Left kidney (tissue), 2 donors: ENCODE measurements around the gene CAMKMT. TPM values are rescaled to one million over a fixed set of nuclear protein-coding genes. Genes with fewer than 3 reads are reported as not detected.

Experiments
- DNase-seq: peaks from one replicate; pipeline ENCODE4 v3.0.0-alpha.2; 2013
- polyA plus RNA-seq: library from polyadenylated mRNA; unstranded; fragments of 120-200 nt; gene quantifications from one replicate; pipeline ENCODE4 v1.2.1, GENCODE V29; 2013; ENCODE audit not compliant: insufficient read length

Gene CAMKMT
- polyA plus RNA-seq, 1 donor, result 16.0 TPM

DNA sequence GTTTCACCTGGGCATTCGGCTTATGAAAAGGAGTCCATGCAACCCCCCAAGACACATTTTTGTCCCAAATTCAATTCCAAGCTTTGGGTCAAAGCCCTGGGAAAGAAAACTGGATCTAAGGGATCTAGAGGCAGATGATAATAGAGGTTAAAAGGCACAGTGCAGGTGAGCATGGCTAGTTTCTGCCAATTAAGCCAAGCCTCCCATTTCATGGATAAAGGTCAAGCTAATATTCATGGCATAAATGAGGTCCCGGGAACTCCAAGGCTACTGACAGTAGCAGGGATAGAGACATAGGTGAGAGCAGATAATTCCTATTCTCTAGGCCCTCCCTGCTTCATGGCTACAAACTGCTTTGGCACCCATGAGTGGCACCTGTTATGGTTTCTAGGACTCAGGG, 83.1 kb downstream of the CAMKMT start:
- no peak for DNase-seq

DNA sequence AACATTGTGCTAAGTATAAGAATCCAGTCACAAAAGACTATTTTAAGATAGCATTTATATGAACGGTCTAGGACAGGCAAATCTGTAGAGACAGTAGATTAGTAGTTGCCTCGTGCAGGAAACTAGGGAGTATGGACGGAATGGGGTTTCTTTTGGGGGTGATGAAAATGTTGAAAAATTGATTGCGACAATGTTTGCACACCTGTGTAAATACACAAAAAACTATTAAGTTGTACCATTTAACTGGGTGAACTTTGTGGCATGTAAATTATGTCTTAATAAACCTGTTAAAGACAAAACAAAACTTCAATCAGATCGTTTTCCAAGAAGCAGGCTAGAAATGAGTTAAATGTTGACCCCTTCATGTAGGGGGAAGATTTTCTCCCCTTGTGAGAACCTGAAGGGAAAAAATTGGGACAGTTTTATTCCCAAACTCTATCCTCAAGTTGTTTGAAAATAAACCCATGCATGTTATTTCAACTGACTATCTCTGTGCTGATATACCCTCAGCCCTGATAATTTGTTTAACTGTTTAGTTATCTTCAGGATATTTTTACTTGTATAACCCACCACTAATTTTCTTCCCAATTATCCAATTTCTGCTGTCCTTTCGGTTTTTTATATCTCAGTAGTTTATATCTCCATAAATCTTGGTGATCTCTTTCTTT, 87.2 kb downstream of the CAMKMT start:
- DNase-seq, result no peak

DNA sequence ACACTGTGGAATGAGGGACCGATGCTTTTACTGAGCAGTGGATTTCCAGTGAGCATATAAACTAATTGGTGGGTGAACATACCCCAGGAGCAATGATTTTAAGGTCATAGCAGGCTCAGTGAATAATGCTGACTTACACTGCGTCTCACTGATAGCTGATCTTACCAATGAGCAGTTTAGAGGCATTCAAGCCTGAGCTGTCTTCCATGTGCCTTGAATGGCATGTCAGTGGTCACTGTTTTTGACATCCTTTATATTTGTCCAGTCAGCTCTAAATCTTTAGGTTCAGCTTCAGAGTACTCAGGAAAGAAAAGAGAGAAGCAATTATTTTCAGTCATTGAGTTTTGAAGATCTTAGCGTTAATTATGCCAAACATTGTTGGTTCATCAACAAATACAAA, 88.3 kb downstream of the CAMKMT start:
- no peak for DNase-seq

DNA sequence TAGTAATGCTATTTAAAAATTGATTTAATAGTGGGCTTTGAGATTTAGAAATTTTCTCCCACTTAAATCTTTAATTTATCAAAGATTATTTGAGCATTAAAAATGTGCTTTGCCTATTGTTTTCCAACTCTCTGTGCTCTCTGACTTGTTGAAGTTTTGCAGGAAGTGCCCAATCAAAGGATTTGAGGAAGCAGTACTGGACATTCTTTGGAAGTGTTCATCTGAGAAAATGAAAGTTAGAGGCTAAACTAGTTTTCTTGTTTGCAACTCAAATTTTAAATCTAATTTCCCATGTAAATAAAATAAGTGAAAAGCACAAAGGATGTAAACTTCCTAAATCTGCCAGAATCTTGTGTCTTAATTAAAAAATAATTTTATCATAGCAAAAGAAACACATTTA, 89.1 kb downstream of the CAMKMT start:
- no peak for DNase-seq

DNA sequence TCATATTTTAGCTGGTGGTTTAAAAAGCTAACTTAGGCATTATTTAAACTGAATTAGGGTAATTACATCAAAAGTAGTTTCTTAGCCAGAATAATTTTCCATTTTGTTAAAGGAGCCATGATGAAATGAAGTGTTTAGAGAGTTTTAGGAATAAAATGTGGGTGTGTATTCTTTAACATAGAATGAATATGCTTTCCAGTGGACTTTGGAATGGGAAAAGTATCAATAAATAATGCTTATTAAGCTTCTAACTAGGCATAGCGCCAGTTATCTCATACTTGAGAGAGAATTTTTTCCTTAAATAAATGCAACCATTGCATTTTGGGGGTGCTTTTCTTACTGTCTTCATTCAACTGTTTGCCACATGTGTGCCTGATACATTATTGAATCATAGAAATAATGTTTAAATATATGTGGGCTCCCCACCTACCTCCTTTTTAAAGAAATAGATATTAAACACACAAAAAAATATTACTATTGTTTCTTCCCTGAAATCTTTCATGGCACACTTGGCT, 90.4 kb downstream of the CAMKMT start:
- DNase-seq, result no peak

DNA sequence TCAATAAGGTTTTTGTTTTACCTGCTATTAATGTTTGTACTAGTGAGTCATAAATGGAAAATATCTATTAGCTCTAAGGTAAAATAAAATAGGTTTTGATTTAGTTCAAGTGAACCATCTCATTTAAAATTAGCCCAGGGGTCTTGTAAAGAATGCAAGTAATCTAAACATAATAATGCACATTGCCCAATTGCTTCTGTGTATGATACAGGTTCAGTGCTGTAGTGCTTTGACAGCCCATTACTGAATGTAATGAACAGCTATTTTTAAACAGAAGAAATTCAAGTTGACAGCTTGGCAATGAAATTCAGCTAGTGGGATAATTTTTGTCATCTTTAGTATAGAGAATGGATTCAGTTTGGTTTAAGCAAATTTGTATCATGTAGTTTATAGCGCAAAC, 91.5 kb downstream of the CAMKMT start:
- no peak for DNase-seq

DNA sequence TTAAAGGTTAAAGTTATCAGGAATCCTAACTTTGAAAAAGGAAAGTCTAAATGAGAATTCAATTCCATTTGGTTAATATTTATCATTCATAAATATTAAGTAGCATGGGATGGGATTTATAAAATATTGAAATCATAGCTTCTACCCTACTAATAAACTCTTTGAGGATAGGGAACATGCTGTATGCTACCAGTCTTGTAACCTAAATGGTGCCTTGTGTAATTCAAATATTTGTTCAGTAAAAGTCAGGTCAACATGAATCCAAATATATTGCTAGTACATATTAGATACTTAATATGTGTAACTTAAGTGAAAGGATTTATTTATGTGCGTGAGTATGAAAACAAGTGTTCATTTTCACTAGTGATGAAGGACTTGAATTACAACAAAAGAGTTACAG, 94.1 kb downstream of the CAMKMT start:
- no peak for DNase-seq

DNA sequence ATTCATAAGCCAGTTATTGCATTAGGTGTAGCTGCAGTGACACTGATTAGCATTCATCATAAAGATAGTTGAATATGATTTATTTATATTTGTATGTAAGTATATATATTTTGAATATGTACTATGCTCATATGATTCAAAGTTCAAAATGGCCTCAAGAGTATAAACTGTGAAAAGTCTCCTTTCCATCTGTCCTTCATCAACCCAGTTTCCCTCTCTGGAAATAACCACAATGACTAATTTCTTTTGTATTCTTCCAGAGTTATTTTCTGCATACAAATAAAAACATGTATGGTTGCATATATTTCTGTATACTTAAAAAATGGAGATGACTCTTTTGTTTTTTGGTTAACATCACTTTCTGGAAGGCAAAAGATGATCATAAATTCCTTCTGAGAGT, 95.2 kb downstream of the CAMKMT start:
- no peak for DNase-seq

DNA sequence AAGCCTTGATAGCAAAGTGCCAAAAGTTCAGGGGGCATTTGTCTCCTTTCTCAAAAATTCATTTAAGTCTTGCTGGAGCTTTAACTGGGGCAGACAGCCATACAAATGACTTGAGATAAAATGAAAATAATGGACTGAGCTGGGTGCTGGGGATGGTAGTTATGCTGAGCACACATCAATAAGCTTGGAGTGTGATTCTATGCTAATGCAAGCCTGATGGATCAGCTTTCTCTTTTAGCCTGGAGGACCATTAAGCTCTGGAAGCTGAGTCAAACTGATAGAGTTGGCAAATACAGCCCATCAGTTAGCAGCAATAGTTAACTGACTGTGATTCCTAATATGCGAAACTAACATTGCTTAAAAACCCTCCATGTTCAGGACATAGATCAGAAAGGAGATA, 98.0 kb downstream of the CAMKMT start:
- DNase-seq, result no peak

DNA sequence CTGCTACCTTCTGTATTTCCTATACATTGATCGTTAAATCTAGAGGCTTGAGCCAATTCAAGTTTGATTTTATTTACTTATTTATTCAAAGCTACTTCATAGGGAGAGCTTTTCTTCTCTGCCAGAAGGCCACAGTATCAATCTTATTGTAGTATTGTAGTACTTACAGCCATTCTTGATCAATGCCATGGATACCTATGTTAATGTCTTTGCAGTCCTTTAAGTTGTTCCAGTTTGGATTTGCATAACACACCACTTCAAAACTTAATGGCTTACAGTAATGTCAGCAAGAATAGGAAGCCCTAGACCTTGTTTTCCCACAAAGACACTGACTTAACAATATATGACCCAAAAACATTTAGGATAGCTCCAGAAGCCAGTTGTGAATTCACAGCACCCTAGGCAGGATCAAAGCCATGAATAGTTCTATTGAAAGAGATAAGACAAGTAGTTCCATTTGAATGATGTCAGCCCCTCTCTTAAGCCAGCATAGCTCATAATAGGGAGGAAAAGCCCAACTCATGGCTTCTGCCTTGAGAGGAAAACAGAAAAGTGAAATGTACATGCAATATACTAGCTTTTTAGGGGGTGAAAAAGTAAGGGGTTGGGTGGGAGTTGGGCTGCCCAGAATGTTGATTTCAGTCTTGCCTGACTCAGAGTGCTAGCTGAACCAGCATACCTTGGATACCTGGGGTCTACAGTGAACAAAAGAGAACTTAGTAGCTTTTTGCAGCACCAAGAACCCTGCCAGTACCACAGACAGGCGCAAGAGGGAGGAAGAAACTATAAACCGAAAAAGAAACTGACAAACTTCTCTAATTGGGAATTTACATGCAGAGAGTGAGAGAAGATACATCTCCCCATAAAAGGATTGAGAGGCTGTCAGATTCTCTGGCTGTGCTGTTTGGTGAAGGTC, 101.4 kb downstream of the CAMKMT start:
- no peak for DNase-seq

DNA sequence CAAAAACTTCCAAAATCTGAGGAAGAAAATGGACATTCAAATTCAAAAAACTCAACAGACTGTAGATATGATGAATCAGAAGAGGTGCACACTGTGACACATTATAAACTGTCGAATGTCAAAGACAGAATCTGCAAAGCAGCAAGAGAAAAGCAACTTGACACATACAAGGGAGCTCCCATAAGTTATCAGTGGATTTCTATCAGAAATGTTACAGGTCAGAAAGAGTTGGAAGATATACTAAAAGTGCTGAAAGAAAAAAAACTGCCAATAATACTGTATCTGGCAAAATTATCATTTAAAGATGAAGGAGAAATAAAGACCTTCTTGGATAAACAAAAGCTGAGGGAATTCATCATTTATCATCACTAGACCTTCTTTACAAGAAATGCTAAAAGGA, 102.7 kb downstream of the CAMKMT start:
- no peak for DNase-seq

DNA sequence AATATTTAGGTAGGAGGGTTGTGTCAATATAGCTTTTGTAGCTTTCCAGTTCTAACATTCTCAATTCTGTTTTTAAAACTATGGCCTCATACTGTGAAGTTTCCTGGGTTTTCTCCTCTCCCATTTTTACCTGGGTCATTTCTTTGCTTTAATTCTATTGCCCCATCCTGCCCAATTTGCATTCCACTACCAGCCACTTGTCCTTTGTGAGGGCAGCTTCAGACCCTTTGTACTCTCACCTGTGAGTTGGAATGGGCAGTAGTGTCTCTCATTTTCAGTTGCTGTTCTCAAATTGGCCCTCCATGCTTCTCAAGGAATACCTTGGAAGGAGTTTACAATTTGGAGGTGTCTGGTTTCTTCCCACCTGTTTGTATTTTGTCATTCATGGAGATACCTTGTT, 108.4 kb downstream of the CAMKMT start:
- DNase-seq, result no peak

DNA sequence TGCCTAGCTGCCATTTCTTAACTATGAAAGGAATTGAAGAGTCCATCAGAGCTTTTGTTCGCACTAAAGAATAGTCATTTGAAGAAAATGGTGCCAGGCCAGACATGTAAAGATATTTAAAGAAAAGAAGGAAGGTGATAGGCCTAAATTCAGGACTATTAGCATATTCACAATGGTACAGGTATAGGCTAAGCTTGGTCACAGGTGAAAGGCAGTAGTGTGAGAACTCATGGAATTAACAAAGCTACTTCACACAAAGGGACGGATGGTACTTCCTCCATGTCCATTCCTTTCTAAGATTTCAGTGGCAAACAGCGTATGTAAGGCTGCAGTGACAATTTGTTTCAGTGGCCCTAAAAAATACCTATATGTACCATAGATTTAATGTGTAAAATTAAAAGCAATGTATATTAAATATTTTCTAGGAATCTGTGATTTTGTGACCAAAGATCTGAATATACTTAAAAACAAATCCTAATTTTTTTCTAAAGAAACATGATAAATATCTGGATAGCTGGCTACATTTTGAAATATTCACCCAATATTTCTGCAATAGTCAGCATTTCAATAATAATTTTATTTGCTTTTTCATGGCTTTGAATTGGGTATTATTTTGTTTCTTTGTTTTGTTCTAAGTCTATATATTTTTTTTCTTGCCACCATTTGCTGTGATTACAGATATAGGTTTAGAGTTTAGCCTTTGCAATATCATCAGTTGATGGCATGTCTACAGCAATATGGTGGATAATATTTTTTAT, 116.1 kb downstream of the CAMKMT start:
- no peak for DNase-seq

DNA sequence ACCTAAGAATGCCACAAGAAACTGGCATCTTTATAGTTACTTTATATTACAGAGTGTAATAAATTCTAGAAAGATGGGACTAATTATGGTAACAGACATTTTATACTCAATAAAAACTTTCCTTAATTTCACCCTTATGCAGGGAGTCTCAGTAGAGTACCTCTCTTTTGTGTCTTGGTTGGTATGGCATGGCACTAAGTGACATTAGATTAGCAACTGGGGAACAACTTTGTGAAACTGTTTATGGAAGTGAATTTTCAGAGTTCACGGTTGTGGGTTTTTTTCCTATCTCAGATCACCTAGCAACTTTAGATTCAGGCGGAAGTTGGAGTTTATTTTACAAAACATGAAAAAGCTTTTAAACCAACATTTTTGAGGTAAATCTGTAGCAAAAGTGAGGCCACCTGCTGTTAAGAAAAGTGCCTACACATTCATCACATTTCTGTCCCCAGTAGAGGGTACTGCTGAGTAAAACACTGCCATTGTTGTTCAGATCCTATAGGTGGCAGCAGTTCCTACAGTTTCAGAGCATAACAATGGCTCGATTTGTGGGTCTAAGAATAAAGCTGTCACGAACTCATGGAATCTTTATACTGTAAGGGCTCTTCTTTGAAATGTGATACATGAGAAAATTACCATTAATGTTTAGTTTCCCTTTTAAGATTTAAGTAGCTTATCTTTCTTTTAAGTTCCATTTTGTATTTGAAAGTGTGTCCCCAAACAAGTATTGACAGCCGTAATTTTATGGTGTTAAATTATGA, 117.6 kb downstream of the CAMKMT start:
- DNase-seq, result peak; percentile 81

DNA sequence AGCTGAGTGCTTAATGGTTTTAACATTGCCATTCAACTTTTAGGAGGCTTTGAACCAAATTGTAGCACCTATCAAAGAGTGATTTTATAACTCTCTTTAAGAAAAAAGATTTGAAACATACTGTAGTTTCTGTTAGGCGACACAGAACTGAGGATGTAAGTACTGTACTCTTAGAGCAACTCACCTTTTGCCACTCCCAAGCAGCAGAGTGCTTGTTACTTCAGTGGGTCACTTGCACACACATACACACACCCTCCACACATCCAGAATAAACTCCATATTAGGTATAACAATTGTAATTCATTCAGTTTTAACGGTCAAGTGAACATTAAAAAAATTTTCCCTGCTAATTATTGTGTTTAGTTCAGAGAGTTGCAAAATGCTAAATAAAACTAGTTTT, 118.3 kb downstream of the CAMKMT start:
- no peak for DNase-seq

DNA sequence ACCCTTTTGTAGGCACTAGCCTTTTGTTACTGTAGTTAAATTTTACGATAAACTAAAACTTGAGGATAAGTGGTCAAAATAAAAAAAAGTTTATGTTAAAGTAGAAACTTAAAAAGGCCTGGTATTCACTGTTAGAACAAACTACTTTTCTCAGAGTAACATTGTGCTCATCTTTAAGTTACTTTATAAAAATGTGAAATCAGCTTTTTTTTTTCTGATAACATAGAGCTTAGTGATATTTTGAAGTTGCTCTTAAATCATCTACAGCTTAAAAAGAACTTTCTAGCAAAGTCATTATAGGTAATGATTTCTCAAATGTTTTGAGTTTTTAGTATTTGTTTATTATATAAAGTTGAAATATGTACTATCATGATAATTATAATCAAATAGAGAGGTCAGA, 125.3 kb downstream of the CAMKMT start:
- DNase-seq, result no peak

DNA sequence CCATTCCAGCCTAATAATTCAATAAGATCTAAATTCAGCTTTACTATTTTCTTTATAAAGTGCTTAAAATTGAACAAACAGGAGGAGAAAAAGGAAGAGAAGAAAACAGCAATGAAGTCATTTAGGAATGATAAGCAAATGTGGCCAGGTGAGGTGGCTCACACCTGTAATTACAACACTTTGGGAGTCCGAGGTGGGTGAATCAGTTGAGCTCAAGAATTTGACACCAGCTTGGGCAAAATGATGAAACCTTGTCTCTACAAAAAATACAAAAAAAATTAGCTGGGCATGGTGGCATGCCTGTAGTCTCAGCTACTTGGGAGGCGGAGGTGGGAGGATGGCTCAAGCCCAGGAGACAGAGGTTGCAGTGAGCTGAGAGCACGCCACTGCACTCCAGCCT, 129.0 kb downstream of the CAMKMT start:
- no peak for DNase-seq

DNA sequence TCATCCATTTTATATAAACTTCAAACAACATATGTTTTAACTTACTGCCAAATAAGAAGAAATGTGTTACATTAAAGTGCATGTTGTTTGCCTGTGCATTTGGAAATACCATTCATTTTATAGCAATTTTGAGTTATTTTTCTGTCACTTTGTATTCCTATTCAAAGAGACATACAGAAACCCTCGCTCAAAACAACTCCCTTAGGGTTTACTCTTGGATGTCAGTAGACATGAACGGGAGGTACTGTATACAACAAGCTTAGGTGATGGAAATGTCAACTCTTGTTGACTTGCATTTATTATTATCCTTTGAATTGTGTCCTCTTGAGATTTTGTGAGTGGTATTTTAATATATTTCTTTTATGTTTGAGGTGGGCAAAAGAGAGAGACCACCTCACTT, 132.3 kb downstream of the CAMKMT start:
- no peak for DNase-seq

DNA sequence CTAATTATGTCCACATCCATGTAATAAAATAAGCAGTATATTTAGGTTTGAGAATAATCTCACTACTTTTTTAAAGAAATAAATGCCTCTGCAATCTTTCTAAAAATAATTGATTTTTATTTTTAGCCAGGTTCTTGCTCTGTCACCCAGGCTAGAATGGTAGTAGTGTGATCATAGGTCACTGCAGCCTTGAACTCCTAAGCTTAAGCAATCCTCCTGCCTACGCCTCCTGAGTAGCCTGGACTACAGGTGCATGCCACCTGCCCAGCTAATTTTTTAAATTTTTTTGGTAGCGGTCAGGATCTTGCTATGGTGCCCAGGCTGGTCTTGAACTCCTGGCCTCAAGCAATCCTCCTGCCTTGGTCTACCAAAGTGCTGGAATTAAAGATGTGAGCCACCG, 133.3 kb downstream of the CAMKMT start:
- no peak for DNase-seq

DNA sequence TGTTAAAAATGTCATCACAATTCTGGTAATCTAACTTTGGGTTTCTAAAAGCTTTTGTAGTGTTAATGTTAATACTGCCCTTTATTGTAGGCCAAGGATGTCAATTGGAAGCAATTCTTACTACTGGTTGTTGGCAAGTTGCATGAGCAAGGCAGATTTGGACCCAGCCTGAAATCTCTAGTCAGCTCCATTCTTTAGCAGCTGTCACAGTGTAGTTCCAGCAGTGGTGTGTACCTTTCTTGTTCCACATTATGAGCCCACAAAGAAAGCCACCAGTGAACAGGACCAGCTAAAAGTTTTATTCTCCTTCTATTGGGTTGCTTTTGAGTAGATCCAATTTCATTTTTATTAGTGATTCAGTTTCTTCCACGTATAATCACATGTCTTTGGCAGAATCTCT, 133.8 kb downstream of the CAMKMT start:
- no peak for DNase-seq

DNA sequence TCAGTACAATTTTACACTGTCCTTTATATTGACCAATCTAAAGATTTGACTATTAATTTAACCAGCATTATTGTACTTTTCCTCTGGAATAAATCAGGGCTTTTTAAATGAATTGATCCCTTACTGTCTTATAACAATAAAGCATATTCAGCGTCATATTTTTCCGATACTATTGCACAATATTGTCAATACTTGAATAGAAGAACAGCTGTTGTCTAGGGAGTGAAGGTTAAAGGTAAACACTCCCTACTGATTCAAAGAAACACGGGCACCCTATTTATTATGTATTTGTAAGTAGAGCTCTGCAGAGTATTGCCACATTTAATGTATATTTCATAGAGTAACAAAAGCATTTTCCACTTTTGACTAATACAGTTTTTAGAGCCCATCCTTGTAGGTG, 134.4 kb downstream of the CAMKMT start:
- DNase-seq, result no peak

DNA sequence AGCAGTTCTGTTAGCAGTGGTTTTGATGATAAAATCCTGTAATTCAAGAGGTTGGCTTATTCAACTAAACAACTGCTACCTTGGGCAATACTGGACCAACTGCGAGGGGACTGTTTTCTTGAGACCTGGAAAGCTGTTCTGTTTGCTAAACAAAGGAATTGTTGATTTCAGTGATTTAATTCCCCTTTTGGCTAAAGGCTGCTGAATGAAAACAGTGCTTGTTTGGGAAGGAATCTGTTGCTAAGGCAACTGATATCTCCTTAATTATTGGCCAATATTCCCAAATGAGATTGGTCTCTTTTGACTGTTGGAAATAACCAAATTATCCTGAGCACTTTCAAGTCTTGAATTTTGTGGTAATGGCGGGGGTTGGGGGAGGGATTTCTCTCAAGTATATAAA, 136.8 kb downstream of the CAMKMT start:
- no peak for DNase-seq
